ENCODE data around the gene SLC6A14.

- no peak for TF ChIP-seq REST (IDR thresholded peaks at IDR 0.05; ENCODE audit: insufficient read depth in 1 of 2, low read depth in 2 of 2, low read length in 2 of 2)
- no peak for TF ChIP-seq POLR2AphosphoS5 (IDR thresholded peaks at IDR 0.05; ENCODE audit: low read depth, low read length)
- TF ChIP-seq FOXP2 (optimal IDR thresholded peaks at IDR 0.05; ENCODE audit: borderline replicate concordance, extremely low read depth, extremely low read length, insufficient read depth): no peak
Observed at GRCh38 chrX:116449156-116449555, 12.8 kb downstream of the SLC6A14 start.
